Fibroblast of skin of abdomen (primary cell): ENCODE measurements around the gene EXOC8.

Source experiments
- DNase-seq: peaks from one replicate; pipeline ENCODE4 v3.0.0-alpha.2; 2013

Gene EXOC8

GRCh38 chr1:231312432-231312788 lies 25.2 kb downstream of the EXOC8 start:
- no peak for DNase-seq

- no peak for DNase-seq
These were observed 25.8 kb downstream of the EXOC8 start for GRCh38 chr1:231311720-231312431.

GRCh38 chr1:231310391-231310934 lies 27.2 kb downstream of the EXOC8 start:
- DNase-seq: no peak

- DNase-seq: no peak
These were observed 35.7 kb downstream of the EXOC8 start for GRCh38 chr1:231301990-231302389.

- DNase-seq: no peak
These were observed 41.7 kb downstream of the EXOC8 start for GRCh38 chr1:231295938-231296337.

GRCh38 chr1:231286603-231287002 lies 51.0 kb downstream of the EXOC8 start:
- no peak for DNase-seq

- no peak for DNase-seq
These were observed 53.2 kb downstream of the EXOC8 start for GRCh38 chr1:231284441-231284840.
